GM19455 (cell line): ENCODE results near the gene VSNL1.
"Not testable (repeated sequence)": the region's sequence is repeated elsewhere in the genome, so short reads cannot be mapped to it uniquely, and the experiment has no call there.

ENCODE experiments used
- ATAC-seq: cut with Tn5 transposase; IDR thresholded peaks from one replicate; pipeline ENCODE4 v1.9.1; 2021; ENCODE audit not compliant: unreplicated experiment

Gene VSNL1

DNA sequence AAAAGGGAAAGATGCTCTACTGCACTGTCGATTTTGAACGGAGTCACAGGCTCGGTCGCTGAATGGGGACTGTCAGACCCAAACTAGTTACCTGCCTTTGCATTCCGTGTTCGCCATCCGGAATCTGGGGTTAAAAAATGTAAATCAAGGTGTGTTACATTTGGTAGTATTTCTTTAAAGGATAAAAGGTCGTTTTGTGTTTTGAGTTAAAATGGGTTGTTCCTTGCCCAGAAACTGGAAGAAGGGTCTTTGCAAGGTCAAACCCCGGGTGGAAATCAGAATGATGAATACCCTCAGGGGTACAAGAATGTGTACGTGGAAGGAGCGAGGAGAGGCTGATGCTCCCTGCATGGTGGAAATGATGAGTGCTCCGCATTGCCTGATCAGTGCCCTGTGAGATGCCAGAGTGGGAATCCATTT is 1.0 kb downstream of the VSNL1 start:
- no peak for ATAC-seq

DNA sequence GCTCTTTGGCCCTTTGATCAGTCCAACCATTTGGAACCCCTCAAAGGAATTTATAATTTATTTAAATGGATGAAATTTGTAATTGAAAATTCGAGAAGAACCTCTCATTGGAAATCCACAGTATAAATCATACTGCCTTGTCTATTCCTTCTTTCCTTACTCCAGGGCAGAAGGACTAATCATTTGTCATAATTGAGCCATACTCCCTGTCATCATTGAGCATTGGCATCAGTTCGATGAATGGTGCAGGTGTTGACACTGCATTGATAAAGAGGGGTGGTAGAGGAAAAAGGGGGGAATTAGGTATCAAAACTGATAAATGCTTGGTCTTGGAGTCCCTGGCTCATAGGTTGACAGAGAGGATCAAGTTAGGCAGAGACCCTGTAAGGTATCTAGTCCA is 2.0 kb downstream of the VSNL1 start:
- ATAC-seq = no peak

DNA sequence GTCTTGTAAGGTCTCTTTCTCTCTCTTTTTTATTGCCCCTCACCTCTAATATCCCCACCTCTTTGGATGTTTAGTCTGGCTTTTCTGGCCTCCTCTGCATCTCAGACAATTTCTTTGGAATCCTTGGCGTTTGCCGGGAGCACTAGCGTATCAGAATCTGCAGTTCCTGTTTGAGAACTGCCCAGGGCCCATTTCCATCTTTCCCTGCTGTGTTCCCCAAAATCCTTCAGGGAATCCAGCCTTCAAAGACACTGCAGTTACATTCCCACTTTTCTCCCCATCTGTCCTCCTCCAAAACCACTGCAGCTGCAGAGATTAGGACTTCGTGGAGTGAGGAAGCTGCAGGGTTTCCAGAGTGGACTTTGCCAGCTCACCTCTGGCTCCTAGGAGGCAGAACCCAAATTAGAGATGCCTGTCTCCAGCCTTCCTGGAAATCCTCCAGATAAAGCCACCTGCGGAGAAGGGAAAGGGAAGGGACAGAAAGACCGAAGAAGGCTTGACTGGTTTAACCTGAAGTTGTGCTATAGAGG is 2.7 kb downstream of the VSNL1 start:
- no peak for ATAC-seq

DNA sequence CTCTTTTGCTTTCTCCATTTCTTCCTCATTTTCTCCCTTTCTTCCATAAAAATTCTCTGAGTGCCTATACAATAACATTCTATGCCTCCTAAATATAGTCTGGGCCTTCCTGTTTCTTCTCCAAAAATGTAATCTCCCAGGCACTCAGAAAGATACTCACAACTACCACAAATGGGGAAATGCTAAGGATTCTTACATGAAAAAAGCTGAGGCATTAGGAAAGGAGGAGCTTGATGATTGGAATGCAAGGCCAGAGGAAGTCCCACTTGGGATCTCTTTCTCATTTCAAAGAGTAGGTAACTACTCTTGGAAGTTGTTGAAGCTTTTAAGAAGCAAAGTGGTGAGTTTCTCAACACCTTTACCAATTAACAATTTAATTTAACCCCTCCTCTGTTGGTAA is 3.4 kb downstream of the VSNL1 start:
- no peak for ATAC-seq

DNA sequence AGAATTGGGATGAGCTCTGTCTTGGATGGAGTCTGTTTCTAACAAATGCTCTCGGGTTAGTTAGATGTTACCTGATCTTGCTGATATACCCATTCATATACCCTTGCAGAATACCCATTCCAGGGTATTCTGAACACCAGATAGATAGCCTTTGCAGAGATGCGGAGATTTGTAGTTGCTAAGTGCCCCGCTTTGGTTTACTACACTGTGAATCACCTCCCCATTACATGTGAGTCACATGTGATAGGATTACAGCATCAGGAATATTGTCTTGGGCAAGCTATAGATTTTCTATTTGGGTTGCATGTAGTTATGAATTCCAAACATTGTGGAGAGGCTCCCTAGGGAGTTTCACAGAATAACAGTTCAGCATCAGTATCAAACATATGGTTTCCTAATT is 3.8 kb downstream of the VSNL1 start:
- no peak for ATAC-seq

DNA sequence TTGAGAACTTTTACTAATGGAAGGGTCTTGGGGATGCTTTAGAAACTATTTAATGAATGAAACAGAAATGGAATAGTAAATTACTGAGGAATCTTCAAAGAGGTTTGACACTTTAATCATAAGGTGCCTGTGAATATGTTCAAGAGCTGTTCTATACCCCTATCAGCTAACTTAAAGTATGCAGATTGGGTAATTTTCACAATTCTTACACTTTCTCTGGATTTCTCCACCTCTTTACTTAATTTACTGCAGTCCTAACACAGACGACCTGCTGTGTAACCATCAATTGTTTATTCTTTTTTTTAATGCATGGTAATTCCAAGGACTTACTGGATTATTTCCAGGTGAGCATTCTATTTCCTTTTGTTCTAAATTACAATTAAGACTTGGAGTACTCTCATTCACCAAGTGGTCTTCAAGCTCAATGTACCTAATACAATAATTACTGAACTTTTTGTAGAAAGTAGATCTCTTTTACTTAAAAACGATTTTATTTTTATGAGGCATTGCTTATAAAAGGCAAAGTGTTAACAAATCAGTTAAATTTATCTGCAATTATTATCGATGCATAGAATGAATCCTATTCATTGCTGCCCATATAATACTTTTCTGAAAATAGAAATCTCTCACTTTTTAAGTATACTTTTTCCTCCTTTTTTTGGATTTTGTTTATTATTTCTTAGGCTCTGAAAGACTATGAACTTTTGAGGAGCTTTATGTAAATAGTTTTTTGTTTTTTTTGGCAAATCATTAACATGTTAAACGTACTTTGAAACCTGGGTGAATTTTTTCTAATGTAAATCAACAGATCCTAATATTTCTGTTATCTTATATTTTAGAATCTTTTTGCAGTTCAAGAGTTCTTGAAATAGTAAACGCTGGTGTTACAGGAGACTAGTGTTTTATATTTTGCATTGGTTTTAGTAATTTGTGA is 5.5 kb downstream of the VSNL1 start:
- ATAC-seq = no peak

DNA sequence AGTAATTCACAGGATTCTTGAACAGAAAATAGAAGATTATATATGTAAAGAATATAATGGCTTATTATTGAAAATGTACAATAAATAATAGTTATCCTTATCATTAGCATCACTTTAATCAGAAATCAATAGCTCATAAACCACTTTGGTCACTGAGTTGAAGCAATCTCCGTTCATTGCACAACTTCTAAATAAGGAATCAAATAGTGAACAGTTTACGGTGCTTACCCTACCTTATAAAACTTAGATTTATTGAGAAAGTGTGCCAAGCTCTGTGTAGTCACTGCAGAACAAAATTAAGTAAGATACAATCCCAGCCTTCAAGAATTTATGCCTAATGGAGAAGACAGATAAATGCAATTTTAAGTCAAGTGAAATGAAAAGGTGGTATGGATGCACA is 6.7 kb downstream of the VSNL1 start:
- ATAC-seq = no peak

DNA sequence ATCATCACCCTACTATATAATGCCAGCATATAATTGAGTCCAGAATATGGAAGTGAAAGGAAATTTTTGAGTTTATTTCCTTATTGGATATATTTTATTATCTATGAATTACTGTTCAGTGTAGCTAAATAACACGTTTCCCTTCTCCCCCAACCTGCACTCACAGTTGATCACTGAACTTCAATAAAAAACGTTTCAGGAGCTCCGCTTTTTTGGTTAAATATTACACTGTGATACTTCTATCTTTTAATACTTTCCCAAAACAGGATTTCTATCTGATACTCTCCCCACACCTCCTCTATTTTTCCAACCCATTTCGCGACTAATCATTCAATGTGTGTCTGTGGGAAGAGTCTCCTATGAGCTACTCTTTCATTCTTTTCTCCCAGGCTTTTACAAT is 7.2 kb downstream of the VSNL1 start:
- ATAC-seq = no peak

DNA sequence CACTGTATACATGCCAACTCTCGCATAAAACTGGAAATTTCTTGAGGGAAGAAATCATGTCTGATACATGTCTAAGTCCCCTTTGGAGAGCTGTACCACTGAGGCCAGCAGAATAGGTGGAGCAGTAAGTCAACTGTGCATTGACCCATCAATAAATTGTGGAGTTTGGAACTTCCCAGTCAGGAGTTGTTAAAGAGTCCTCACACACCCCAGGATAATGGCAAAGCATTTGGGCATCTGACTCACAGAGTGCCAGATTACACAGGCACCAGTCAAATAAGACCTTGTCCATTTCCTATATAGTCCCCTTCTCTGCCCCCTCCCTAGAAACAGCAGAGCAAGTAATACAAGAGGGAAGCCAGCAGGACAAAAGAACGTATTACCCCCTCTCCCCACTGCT is 10.4 kb downstream of the VSNL1 start:
- ATAC-seq = no peak

DNA sequence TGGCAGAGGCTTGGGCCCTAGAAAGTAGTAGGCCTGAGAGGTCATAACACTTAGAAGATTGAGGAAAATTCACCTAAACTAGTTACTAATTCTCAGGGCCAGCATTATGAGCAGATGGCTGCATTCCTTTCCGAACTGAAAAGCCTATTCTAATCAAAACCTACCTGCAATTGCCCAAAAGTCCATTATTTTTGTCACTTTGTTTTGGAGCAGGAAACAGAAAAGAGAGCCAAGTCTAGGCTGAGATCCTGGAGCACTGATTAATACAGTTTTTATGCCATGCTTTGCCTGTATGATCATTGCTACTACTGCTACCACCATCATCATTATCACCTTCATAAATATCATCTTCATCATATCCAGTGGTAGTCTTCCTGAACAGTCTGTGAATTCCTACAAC is 14.7 kb downstream of the VSNL1 start:
- no peak for ATAC-seq

DNA sequence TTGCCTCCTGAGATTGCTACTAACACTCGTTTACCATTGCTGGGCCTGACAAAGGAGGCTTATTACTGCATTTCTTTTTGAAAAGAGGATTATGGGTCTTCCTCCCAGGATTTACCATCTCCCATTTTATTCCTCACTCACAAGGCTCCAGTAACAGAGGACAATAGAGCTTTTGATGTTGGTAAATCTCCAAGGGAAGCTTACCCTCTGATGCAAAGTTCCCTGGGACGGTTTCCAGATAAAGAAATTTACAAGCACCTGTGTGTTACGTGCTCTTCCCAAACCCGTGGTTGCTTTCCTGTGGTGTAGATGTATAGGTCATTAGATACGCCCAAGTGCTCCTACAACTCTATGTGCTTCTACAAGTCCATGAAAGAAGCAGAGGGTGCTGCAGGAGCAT is 17.1 kb downstream of the VSNL1 start:
- no peak for ATAC-seq

DNA sequence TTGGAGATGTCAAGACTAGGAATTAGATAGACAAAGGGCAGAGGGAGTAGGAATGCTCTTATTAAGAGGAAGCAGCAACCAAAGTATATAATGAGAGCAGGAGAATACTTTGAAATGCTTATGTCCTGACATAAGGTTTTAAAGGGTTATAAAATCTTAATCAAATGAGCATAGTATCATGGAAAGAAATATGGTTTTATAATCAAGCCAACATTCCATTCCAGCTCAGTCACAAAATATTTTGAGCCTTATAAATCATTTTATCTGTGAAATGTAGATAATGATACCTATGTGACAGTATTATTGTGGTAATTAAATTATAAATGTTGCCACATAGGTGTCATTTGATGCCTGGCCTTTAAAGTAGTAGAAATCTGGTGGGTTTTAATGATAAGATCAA is 17.6 kb downstream of the VSNL1 start:
- ATAC-seq = no peak

DNA sequence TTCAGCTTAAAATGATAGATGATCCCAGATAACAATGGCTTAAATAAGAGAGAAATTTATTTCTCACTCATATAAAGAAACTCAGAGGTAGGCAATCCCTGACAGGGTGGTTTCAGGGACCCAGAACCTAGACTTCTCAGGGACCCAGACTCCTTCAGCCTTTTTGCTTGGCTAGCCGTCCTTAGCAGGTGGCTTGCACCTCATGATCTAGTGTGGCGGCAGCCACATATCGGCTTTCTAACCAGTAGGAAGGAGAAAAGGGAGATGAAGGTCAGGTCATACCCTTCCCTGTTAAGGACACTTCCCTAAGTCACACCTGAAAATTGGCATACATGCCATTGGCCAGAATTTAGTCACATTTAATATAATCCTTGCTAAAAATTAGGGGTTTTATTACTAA is 18.4 kb downstream of the VSNL1 start:
- ATAC-seq = no peak

DNA sequence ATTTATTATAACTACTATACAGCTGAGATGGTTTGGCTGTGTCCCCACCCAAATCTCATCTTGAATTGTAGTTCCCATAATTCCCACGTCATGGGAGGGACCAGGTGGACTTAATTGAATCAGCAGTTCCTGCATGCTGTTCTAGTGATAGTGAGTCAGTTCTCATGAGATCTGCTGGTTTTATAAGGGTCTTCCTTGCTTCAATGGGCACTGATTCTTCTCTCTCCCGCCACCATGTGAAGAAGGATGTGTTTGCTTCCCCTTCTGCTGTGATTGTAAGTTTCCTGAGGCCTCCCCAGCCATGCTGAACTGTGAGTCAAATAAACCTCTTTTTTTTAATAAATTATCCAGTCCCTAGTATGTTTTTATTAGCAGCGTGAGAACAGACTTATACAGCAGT is 25.2 kb downstream of the VSNL1 start:
- ATAC-seq = not testable (repeated sequence)

DNA sequence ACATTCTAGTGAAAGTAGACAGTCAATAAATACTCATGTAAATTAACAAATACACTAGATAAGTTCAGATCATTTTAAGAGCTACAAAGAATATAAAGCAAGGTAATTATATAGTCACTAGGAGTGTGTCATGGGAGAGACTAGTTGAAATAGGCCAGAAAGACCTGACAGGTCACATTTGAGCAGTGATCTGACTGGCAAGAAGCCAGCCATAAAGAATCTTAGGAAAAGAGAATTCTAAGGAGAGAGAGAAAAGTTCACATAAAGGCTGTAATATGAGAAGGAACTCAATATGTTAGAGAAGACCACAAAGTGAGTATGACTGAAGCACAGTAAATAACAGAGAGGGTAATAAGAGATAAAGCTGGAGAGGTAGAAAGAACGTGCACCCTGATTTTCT is 31.2 kb downstream of the VSNL1 start:
- ATAC-seq = no peak

DNA sequence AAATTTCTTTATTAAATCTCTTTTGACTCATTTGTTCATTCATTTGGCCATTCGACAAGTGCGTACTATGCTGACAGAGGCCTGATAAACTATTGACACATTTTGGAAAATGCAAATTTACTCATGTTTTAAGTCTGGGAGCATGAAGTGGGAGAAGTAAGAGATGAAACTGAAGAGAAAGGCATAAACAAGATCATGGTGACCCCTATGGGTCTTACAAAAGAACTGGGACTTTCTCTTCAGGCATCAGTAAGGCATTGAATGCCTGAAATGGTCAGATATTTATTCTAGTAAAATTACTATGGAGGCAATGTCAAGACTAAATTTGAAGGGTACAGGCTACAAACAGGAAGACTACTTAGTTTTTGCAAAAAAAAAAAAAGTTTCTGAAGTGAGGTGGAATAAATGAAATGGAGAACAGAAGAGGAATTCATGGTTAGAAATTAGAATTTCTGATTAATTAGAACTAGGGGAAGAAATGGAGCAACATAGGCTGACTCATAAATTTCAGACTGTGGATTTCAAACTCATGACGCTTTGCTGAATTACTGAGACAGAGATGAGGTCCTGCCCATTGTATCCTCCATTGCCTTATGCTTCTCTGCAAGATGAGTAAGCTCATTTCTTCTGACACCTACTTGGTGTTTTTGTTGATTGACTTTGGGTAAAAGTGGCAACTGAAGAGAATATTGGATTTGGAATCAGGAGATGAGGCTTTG is 32.7 kb downstream of the VSNL1 start:
- no peak for ATAC-seq

DNA sequence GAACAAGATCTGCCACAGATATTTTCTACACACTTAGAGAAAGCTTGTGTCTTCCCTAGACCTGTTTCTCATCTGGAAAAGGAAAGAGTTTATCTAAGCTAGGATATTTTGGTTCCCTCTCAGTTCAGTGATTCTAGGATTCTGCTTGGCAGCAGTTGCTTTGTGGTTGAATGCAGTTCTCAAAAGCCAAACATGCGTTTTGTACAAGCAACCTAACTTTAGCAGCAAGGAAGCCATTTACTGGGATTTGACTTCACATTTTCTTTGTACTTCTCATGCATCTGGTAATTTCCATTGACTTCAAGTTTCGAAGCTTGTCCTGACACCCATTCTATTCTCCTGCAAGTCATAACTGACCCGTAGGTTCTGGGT is 33.3 kb downstream of the VSNL1 start:
- ATAC-seq = no peak

DNA sequence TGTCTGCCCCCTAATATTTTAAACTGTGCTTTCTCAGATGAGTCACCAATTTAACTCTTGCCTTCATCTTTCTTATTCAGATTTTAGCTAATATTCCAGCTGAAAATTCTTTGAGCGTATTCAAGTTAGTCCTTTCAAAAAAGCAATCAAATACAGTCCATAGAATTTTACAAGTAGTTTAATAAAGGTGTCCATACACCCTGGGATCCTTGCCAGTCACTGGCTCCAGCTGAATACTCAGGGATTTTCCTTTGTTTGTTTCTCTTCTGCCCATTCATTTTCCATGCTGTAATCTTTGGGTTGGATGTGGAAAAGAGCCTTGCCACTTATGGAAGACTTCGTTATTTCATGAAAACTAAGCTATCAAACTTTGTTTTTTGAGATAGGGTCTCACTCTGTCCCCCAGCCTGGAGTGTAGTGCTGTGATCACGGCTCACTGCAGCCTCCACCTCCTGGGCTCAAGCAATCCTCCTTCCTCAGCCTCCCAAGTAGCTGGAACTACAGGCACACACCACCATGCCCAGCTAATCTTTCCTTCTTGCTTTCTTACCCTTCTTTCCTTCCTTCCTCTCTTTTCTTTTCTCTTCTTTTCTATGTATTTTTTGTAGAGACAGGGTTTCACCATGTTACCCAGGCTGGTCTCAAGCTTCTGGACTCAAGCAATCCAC is 34.0 kb downstream of the VSNL1 start:
- no peak for ATAC-seq

DNA sequence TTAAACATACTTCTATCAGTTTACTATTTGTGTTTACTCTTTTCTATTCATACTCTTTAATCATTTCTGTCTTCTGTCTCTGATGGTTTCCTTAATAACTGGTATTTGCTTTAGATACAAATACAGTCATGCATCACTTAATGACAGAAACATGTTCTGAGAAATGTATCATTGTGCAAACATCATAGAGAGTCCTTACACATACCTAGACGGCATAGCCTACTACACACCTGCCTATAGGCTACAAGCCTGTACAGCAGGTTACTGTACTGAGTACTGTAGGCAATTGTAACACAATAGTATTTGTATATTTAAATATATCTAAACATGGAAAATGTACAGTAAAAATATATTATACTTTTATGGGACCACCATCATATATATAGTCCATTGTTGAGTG is 36.3 kb downstream of the VSNL1 start:
- no peak for ATAC-seq

DNA sequence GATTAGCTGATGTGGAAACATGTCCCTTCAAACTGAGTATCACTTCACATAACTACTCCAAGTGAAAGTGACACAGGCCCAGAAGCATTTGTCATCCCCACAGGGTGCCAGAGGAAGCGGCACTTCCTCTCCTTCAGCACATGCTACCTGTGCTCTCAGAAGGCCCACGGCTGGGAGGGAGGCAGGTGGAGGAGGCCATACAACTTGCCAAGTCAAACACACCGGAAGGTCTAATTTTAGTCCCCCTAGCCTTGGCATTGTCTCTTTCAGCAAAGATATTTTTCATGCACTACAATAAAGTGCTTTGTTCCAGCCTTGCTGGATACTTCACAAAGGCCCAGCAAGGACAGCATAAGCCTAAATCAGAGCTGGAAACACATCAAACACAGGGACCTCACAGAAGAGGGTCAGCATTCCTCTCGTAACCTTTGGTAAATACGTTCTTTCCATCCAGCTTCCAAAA is 38.0 kb downstream of the VSNL1 start:
- ATAC-seq = no peak

DNA sequence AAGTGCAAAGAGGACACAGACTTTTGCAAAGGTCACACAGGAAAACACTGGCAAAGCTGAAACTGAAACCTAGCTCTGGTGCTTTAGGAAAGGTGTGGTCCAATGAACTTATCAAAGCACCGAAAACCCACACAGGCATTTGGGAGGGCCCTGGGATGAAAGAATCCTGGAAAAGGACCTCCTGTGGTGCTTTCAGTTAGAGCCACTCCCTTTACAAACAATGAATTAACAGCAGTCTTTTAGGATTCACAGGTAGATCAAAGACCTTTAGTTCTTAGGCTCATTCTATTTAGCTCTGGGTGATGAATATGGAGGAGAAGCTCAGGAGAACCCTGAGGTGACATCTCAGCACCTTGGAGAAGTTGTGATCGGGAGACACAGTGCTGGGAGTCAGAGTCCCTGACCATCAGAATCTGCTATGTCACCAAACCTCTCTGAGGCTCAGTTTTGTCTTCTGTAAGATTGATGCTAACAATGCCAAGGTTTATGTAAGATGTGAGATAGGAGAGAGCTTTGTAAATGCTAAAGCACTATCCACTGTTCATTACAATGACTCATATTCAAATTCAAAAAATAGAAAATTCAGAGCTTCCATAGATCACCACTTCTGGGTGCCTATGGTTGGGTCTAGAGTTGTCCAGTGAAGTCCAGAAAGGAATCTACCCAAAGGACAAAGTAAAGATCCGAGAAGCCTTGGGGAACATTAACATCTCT is 39.3 kb downstream of the VSNL1 start:
- no peak for ATAC-seq
